8988T (cell line): ENCODE data around the gene CCDC15.
"Not testable (repeated sequence)": the region's sequence is repeated elsewhere in the genome, so short reads cannot be mapped to it uniquely, and the experiment has no call there.

Source experiments
- DNase-seq: peaks from one replicate; pipeline ENCODE4 v3.0.0; 2011

CCDC15 gene

GRCh38 chr11:125083312-125084056 is 129.5 kb downstream of the CCDC15 start:
- no peak for DNase-seq

- no peak for DNase-seq
These were observed 130.0 kb downstream of the CCDC15 start for GRCh38 chr11:125084057-125084416.

- DNase-seq, result no peak
These were observed 130.8 kb downstream of the CCDC15 start for GRCh38 chr11:125084761-125085231.

DNA sequence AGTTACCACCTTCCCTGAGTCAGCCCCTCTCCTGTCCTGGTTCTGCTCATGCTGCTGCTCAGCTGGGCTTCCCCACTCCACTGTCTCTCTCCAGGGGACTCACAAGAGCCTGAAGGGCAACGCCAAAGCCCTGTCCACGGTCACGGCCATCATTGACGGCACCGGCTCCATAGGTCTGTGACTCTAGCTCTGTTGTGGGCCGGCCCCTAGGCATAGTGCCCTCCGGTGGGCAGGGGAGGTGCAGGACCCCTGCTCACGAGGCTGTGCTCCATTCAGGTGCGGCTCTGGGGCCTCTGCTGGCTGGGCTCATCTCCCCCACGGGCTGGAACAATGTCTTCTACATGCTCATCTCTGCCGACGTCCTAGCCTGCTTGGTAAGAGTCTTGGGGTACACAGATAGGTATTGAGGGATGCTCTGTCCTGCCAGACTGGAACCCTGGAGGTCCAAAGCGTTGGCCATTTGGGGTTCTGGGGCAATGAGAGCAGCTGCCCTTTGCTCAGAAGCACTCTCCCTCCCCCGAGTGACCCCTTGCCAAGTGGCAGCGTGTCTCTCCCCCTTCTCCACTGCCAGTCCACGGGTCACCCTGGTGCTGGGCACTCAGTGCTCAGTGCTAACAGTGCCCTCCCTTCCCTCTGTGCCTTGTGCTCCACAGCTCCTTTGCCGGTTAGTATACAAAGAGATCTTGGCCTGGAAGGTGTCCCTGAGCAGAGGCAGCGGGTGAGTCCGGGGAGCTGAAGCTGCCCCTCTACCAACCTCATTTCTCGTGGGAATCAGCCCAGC is 131.5 kb downstream of the CCDC15 start:
- DNase-seq, result no peak

DNA sequence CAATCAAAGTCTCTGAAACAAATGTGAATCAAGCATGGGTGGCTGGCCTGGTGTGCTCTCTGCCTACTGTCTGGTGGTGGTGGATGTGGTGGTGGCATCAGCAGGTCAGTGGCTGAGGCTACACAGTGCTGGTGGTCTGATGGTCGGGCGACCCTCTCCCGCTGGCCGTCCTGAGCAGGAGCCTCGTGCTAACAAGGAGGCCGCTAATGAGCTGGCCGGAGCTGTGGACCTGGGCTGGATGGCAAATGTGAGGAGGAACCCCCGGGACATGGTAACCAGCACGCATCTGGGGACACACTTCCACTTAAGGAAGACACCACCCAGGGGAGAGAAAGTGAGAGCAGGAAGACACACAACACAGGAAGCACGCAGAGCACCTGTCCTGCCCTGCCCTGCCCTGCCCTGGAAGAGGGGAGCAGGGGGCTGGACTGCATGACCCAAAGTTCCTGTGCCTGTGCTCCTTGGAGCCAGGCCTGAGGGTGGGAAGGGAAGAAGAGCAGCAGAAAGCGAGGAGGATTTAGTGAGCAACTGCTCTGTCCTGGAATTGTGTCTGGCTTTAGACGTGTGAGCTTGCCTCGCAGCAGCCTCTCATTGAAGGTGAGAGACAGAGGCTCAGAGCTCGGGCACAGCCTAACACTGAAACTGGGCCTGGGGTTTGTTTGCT is 132.8 kb downstream of the CCDC15 start:
- DNase-seq, result no peak

DNA sequence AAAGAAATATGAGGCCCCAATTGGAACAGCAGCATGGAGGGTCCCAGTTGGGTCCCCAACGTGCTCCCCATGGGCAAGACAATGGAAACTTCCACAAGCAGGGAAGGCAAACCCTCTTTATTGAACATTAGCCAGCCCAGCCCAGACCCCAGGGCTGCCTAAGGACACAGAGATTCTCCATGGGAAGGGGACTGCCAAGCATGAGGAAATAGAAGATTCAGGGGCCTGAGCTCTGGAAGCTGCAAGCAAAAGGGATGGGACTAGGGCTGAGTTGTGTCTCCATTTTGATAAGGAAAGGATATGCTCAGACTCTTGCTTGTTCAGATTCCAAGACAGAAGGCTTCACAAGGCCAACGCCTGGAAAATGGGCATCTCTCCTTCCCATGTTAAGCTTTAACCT is 134.1 kb downstream of the CCDC15 start:
- no peak for DNase-seq

DNA sequence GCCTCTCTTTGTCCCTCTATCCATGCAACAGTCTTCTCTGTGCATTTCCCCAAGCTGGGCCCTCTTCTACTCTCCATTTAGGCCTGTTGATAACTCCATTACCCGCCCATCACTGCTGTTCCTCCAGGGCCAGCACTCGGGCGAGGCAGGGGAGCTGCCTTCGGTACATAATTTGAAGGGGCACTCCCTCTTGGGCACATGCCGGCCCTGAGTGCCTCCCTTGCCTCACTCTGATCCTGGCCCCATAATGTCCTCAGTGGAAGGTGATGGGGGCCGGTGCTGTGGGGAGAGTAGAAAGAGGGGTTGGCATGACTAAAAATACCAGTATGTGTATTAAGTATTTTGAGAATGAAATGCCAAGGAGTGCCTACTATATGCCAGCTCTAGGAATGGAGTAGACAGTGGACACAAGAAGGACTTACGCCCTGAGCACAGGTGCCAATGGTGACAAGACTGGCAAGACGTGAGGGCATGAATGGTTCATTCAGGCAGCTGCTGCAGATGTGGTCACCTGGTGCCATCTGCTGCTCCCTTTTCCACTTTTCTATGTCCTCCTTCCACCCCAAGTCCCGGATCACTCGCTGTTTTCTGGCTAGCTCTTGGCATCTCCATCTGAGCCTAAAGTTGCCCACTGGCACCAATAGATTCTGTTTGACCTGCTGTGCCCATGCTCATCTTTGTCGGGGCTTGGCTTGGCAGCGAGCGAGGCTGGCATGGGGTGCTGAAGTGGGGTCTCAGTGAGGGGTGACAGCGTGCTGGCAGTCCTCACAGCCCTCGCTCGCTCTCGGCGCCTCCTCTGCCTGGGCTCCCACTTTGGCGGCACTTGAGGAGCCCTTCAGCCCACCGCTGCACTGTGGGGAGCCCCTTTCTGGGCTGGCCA is 134.8 kb downstream of the CCDC15 start:
- DNase-seq, result no peak

GRCh38 chr11:125089481-125089880 is 135.5 kb downstream of the CCDC15 start:
- not testable (repeated sequence) for DNase-seq

DNA sequence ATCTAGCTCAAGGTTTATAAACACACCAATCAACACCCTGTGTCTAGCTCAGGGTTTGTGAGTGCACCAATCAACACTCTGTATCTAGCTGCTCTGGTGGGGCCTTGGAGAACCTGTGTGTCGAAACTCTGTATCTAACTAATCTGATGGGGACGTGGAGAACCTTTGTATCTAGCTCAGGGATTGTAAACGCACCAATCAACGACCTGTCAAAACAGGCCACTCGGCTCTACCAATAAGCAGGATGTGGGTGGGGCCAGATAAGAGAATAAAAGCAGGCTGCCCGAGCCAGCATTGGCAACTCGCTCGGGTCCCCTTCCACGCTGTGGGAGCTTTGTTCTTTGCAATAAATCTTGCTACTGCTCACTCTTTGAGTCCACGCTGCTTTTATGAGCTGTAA is 136.1 kb downstream of the CCDC15 start:
- DNase-seq, result not testable (repeated sequence)

GRCh38 chr11:125090816-125091215 is 136.8 kb downstream of the CCDC15 start:
- no peak for DNase-seq
